ENCODE data around the gene DNLZ. TPM values are rescaled to one million over a fixed set of nuclear protein-coding genes. Genes with fewer than 3 reads are reported as not detected.

DNLZ gene
- total RNA-seq, 4 donors from 2014 or later = 16.5 to 36.7 (median 19.8) TPM

- ATAC-seq (ENCODE audit: low FRiP score) (no peak), DNase-seq (ENCODE audit: low spot score) (no peak)
- TF ChIP-seq, protein P1, sequence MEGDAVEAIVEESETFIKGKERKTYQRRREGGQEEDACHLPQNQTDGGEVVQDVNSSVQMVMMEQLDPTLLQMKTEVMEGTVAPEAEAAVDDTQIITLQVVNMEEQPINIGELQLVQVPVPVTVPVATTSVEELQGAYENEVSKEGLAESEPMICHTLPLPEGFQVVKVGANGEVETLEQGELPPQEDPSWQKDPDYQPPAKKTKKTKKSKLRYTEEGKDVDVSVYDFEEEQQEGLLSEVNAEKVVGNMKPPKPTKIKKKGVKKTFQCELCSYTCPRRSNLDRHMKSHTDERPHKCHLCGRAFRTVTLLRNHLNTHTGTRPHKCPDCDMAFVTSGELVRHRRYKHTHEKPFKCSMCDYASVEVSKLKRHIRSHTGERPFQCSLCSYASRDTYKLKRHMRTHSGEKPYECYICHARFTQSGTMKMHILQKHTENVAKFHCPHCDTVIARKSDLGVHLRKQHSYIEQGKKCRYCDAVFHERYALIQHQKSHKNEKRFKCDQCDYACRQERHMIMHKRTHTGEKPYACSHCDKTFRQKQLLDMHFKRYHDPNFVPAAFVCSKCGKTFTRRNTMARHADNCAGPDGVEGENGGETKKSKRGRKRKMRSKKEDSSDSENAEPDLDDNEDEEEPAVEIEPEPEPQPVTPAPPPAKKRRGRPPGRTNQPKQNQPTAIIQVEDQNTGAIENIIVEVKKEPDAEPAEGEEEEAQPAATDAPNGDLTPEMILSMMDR (IDR thresholded peaks at IDR 0.05) = no peak
Observed at GRCh38 chr9:136309806-136310220, 53.7 kb downstream of the DNLZ start.

Other genes with a start within 250 kb of the DNLZ start
- gene TMEM250, start 244.9 kb downstream of the DNLZ start, total RNA-seq = 10 to 100 TPM; 23.8 to 31.1 (median 28.4) TPM
- not detected for gene LHX3, start 158.6 kb downstream of the DNLZ start, total RNA-seq
- gene QSOX2, start 117.9 kb downstream of the DNLZ start, total RNA-seq = 10 to 100 TPM in 1 of 4 donors, 1 to 10 TPM in 3; 5.6 to 18.5 (median 6.6) TPM
- not detected for gene CCDC187, start 59.6 kb downstream of the DNLZ start, total RNA-seq
- gene GPSM1, start 36.2 kb downstream of the DNLZ start, total RNA-seq = 10 to 100 TPM in 1 of 4 donors, 1 to 10 TPM in 3; 5.0 to 20.5 (median 7.3) TPM
- 1 to 10 TPM; 2.5 to 6.9 (median 4.9) TPM for gene CARD9, start 9.9 kb upstream of the DNLZ start, total RNA-seq
- gene SNAPC4, start 36.4 kb upstream of the DNLZ start, total RNA-seq = 10 to 100 TPM in 1 of 4 donors, 1 to 10 TPM in 3; 3.2 to 11.2 (median 5.8) TPM
- gene ENTR1, start 46.9 kb upstream of the DNLZ start, total RNA-seq = 10 to 100 TPM; 26.5 to 38.1 (median 33.5) TPM
- gene PMPCA, start 46.9 kb upstream of the DNLZ start, total RNA-seq = 10 to 100 TPM; 29.2 to 64.4 (median 33.6) TPM
- 10 to 100 TPM in 1 of 4 donors, 1 to 10 TPM in 3; 5.4 to 13.1 (median 8.3) TPM for gene INPP5E, start 76.1 kb upstream of the DNLZ start, total RNA-seq
- 10 to 100 TPM; 45.6 to 64.8 (median 56.5) TPM for gene SEC16A, start 119.3 kb upstream of the DNLZ start, total RNA-seq
- 10 to 100 TPM; 10.4 to 61.8 (median 55.1) TPM for gene NOTCH1, start 182.3 kb upstream of the DNLZ start, total RNA-seq

All from omental fat pad (tissue), 4 donors.